Keratinocyte (primary cell): Measurements from ENCODE around the gene XCL2. TPM values are rescaled to one million over a fixed set of nuclear protein-coding genes. Genes with fewer than 3 reads are reported as not detected.

Experiments
- DNase-seq: peaks from one replicate; pipeline ENCODE4 v3.0.0-alpha.2; 2011; ENCODE audit warnings: low read depth, missing footprints, low spot score
- FAIRE-seq: peaks from 2 replicates; lab custom pipeline; 2011; peaks lifted over from hg19 to GRCh38; lab: Jason Lieb, UNC
- H2AFZ ChIP-seq: 2 replicates; pipeline ENCODE4 v1.6.0; 2012; ENCODE audit warnings: low read length, control low read depth, inconsistent platforms; ENCODE audit not compliant: control insufficient read depth
- H3K27ac ChIP-seq: 2 replicates; pipeline ENCODE4 v1.5.1; 2011; ENCODE audit warnings: low read length; ENCODE audit not compliant: control insufficient read depth, insufficient read depth
- H3K27me3 ChIP-seq: 3 replicates; pipeline ENCODE4 v1.6.0; 2011; ENCODE audit warnings: low read length; ENCODE audit not compliant: control insufficient read depth, insufficient read depth; ENCODE audit errors: extremely low read depth
- H3K36me3 ChIP-seq, 2 experiments: 2 replicates in 1 of 2; 3 replicates in 1 of 2; pipeline ENCODE4 v1.5.1; 2011; ENCODE audit warnings: low read length in 2 of 2, mild to moderate bottlenecking in 1 of 2; ENCODE audit not compliant: control insufficient read depth in 2 of 2, insufficient read depth in 2 of 2; ENCODE audit errors: extremely low read depth in 1 of 2
- H3K4me1 ChIP-seq: 3 replicates; pipeline ENCODE4 v1.5.1; 2011; ENCODE audit warnings: low read length; ENCODE audit not compliant: control insufficient read depth, insufficient read depth; ENCODE audit errors: extremely low read depth
- H3K4me2 ChIP-seq: 3 replicates; pipeline ENCODE4 v1.6.0; 2011; ENCODE audit warnings: low read depth, low read length; ENCODE audit not compliant: control insufficient read depth, insufficient read depth; ENCODE audit errors: extremely low read depth
- H3K4me3 ChIP-seq, 3 experiments: fragments of 200-600 bp in 1 of 3; sonication (generic) in 1 of 3; 2 replicates in 2 of 3; 3 replicates in 1 of 3; pipeline ENCODE4 v1.5.1; 2011 to 2016; ENCODE audit warnings: low read length in 3 of 3, mild to moderate bottlenecking in 3 of 3, control low read depth in 2 of 3, inconsistent platforms in 1 of 3, low read depth in 1 of 3, mixed read lengths in 1 of 3, mixed run types in 1 of 3, moderate library complexity in 1 of 3; ENCODE audit not compliant: control insufficient read depth in 2 of 3, insufficient read depth in 2 of 3; ENCODE audit errors: extremely low read depth in 1 of 3
- H3K79me2 ChIP-seq: 2 replicates; pipeline ENCODE4 v1.6.0; 2012; ENCODE audit warnings: low read length; ENCODE audit not compliant: control insufficient read depth, insufficient read depth
- H3K9ac ChIP-seq: 3 replicates; pipeline ENCODE4 v1.6.0; 2011; ENCODE audit warnings: low read length; ENCODE audit not compliant: control insufficient read depth, insufficient read depth; ENCODE audit errors: extremely low read depth
- H3K9me1 ChIP-seq: 3 replicates; pipeline ENCODE4 v1.6.0; 2011; ENCODE audit warnings: low read length; ENCODE audit not compliant: control insufficient read depth, insufficient read depth; ENCODE audit errors: extremely low read depth
- H3K9me3 ChIP-seq: 2 replicates; pipeline ENCODE4 v1.5.1; 2012; ENCODE audit warnings: low read depth, low read length; ENCODE audit not compliant: control insufficient read depth
- H4K20me1 ChIP-seq: 3 replicates; pipeline ENCODE4 v1.6.0; 2011; ENCODE audit warnings: low read length; ENCODE audit not compliant: control insufficient read depth, insufficient read depth; ENCODE audit errors: extremely low read depth
- EZH2 ChIP-seq: IDR thresholded peaks from one replicate; pipeline ENCODE4 v1.6.1; 2012; ENCODE audit warnings: inconsistent platforms, mild to moderate bottlenecking, low read length, moderate library complexity
- dilution Hi-C: fragments of 300-500 bp; cut with MboI; formaldehyde crosslinking; loops from one replicate; pipeline ENCODE4 v1.7.0; 2020; ENCODE audit warnings: low sequenced_read_pairs; ENCODE audit not compliant: extremely low pct_ligation_motif_present
- polyA plus RNA-seq, 5 experiments: library from polyadenylated mRNA; depleted of rRNA in 3 of 5; stranded (reverse) in 3 of 5; stranded (forward) in 1 of 5; unstranded in 1 of 5; fragments of >200 nt; gene quantifications; 1 replicate in 1 of 5; 2 replicates in 3 of 5; 3 replicates in 1 of 5; pipeline versions ENCODE4 v1.2.1 to v1.2.3, GENCODE V29; 2011 to 2012; ENCODE audit warnings: missing spikeins in 2 of 5, low read depth in 1 of 5, low replicate concordance in 1 of 5
- TF ChIP-seq, protein P1 (sequence below), 3 experiments: IDR thresholded peaks in 1 of 3; conservative IDR thresholded peaks in 1 of 3; optimal IDR thresholded peaks in 1 of 3; 2 replicates in 2 of 3; 3 replicates in 1 of 3; pipeline versions ENCODE3 to v1.5.1; 2011; ENCODE audit warnings: low read length in 3 of 3, mild to moderate bottlenecking in 3 of 3, moderate library complexity in 2 of 3, control low read depth in 1 of 3, inconsistent platforms in 1 of 3; ENCODE audit not compliant: insufficient read depth in 2 of 3; ENCODE audit errors: extremely low read depth in 1 of 3

Gene XCL2
- polyA plus RNA-seq, 1 donor (not counting 4 experiments of a cell fraction or from before 2014, with no cell fraction given), result not detected

DNA sequence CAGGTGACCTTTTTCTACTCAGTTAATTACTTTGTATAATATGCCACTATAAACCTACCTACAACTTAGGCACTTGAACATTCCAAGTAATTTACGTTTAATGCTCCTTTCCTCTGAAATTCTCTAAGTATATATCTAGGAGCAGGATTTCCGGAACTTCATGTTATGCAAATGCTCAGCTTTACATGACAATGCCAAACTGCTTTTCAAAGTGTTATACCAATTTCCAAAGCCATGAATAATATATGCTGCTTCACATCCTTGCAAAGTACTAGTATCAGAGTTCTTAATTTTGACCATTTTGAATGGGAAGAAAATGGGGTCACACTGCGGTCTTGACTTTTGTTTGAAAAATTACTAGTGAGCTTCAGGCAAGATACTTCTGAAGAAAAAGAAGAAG lies 26.9 kb upstream of the XCL2 start:
- H2AFZ ChIP-seq, result no peak overlapping the region
- dilution Hi-C loops, result no loop called here
- TF ChIP-seq EZH2, result no peak
- TF ChIP-seq, protein P1, sequence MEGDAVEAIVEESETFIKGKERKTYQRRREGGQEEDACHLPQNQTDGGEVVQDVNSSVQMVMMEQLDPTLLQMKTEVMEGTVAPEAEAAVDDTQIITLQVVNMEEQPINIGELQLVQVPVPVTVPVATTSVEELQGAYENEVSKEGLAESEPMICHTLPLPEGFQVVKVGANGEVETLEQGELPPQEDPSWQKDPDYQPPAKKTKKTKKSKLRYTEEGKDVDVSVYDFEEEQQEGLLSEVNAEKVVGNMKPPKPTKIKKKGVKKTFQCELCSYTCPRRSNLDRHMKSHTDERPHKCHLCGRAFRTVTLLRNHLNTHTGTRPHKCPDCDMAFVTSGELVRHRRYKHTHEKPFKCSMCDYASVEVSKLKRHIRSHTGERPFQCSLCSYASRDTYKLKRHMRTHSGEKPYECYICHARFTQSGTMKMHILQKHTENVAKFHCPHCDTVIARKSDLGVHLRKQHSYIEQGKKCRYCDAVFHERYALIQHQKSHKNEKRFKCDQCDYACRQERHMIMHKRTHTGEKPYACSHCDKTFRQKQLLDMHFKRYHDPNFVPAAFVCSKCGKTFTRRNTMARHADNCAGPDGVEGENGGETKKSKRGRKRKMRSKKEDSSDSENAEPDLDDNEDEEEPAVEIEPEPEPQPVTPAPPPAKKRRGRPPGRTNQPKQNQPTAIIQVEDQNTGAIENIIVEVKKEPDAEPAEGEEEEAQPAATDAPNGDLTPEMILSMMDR (optimal IDR thresholded peaks at IDR 0.05 in 1 of 3, IDR thresholded peaks at IDR 0.05 in 1 of 3, conservative IDR thresholded peaks at IDR 0.05 in 1 of 3; ENCODE audit: extremely low read depth in 1 of 3, insufficient read depth in 2 of 3, low read length in 3 of 3), result no peak

DNA sequence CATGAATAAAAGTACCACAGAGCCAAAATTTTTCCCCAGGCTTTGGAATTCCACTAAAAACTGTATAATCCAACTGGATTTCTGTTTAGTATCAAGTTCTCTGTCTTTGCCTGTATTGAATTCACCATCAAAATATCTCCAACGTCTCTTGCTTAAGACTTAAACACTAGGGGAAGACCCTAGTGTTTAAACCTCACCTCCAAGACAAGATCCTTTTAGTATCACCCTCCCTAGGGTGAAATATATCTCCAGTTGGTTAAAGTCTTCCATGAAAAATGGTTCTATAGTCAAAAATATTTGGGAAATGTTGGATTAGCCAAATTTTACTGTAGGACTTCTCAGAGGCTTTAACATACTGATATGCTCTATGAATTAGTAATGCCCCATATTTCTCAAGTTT lies 24.5 kb upstream of the XCL2 start:
- FAIRE-seq, result no peak
- no peak overlapping the region for H3K27ac ChIP-seq

More for the DNA sequence above, 26.9 kb upstream of the XCL2 start:
- no peaks in the 10 kb centered on the region for H3K4me1 ChIP-seq
- no peak overlapping the region for H3K9ac ChIP-seq
- no peaks in the 10 kb centered on the region for H3K9me3 ChIP-seq
- no peaks in the 10 kb centered on the region for H3K36me3 ChIP-seq
- no peak for FAIRE-seq
- DNase-seq, result no peak
- no peak overlapping the region for H3K27ac ChIP-seq
- no peak overlapping the region for H3K4me2 ChIP-seq
- H3K27me3 ChIP-seq, result peaks cover 4% of the 10 kb centered on the region
- no peak overlapping the region for H3K4me3 ChIP-seq
- H3K9me1 ChIP-seq, result no peaks in the 10 kb centered on the region
- H3K79me2 ChIP-seq, result no peaks in the 10 kb centered on the region
- H4K20me1 ChIP-seq, result no peaks in the 10 kb centered on the region

More for the DNA sequence above, 24.5 kb upstream of the XCL2 start:
- Histone ChIP-seq H3K9me1 (no peaks in the 10 kb centered on the region), H4K20me1 (no peaks in the 10 kb centered on the region), H3K9me3 (no peaks in the 10 kb centered on the region), H2AFZ (no peak overlapping the region), H3K79me2 (no peaks in the 10 kb centered on the region), H3K4me2 (no peak overlapping the region), H3K27me3 (peaks cover 4% of the 10 kb centered on the region), H3K4me1 (no peaks in the 10 kb centered on the region), H3K36me3 (no peaks in the 10 kb centered on the region), H3K9ac (no peak overlapping the region), H3K4me3 (no peak overlapping the region)
- TF ChIP-seq, protein P1 (optimal IDR thresholded peaks at IDR 0.05 in 1 of 3, IDR thresholded peaks at IDR 0.05 in 1 of 3, conservative IDR thresholded peaks at IDR 0.05 in 1 of 3; ENCODE audit: extremely low read depth in 1 of 3, insufficient read depth in 2 of 3, low read length in 3 of 3), result no peak
- no peak for TF ChIP-seq EZH2
- no peak for DNase-seq
- dilution Hi-C loops, result no loop called here
